ENCODE results near the gene ZSWIM8.

ZSWIM8 gene

DNA sequence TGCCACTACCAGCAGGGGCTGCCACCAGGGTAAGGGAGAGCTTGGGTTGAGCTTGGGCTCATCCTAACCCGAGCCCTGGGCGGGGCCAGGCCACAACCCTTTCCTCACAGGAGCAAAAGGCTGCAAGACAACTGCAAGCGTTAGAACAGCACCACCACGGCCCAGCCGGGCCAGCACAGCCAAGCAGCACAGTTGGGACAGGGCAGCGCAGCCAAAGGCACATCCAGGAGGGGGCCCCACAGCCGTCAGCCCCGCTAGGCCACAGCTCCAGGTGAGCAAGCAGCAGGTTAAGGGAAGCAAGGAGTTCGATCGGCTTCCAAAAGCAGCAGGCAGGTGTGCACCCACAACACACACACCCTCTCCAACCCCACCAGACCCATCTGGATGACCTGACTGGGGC is 33.0 kb downstream of the ZSWIM8 start:
- Histone ChIP-seq H3K4me1 (ENCODE audit: control insufficient read depth, insufficient read depth, low read length) (no peaks in the 10 kb centered on the region), H3K4me3 (ENCODE audit: low read depth, low read length) (no peak overlapping the region), H3K27ac (ENCODE audit: extremely low read depth, low read depth, low read length) (no peak overlapping the region), H3K9me3 (ENCODE audit: control insufficient read depth, insufficient read depth, low read depth, low read length) (no peaks in the 10 kb centered on the region), H3K36me3 (ENCODE audit: control insufficient read depth in 2 of 2, insufficient read depth in 1 of 2, low read length in 2 of 2) (peaks cover 4 to 52% of the 10 kb centered on the region in 2 experiments; a peak in 2 of 3 replicates)
- CTCF ChIA-PET: interaction anchor here (0.6 to 1.1 kb wide), 5 partner anchors 13 to 412 kb away, joined by 3 to 4 read pairs (median 4); no protein-coding TSS in a partner anchor
- TF ChIP-seq ZNF311 (tag by site-specific recombination; IDR thresholded peaks at IDR 0.05; ENCODE audit: borderline replicate concordance) (no peak), ZNF600 (tag by site-specific recombination; IDR thresholded peaks at IDR 0.05) (0 out of 2 replicates have a peak, but pooled peaks have one; percentile 34)
- POLR2A ChIA-PET: no interaction called here

- no peaks in the 10 kb centered on the region for H3K4me1 ChIP-seq (ENCODE audit: control insufficient read depth, insufficient read depth, low read length)
- ChIA-PET CTCF (interaction anchor here (0.6 to 1.1 kb wide), 3 partner anchors 12 to 305 kb away, joined by 3 to 4 read pairs (median 4); no protein-coding TSS in a partner anchor), POLR2A (no interaction called here)
- no peak overlapping the region for H3K27ac ChIP-seq (ENCODE audit: extremely low read depth, low read depth, low read length)
- no peak overlapping the region for H3K4me3 ChIP-seq (ENCODE audit: low read depth, low read length)
- TF ChIP-seq ZFHX2 (tag by site-specific recombination; conservative IDR thresholded peaks at IDR 0.05): peak; percentile 83
- TF ChIP-seq ZNF404 (tag by site-specific recombination; IDR thresholded peaks at IDR 0.05): no peak
- TF ChIP-seq EGR2 (tag by site-specific recombination; IDR thresholded peaks at IDR 0.05; ENCODE audit: low read depth): peak; percentile 77
- H3K9me3 ChIP-seq (ENCODE audit: control insufficient read depth, insufficient read depth, low read depth, low read length): no peaks in the 10 kb centered on the region
- peaks cover 4 to 53% of the 10 kb centered on the region in 2 experiments; a peak in 2 of 3 replicates for H3K36me3 ChIP-seq (ENCODE audit: control insufficient read depth in 2 of 2, insufficient read depth in 1 of 2, low read length in 2 of 2)
Measured at GRCh38 chr10:73819081-73819480, 33.7 kb downstream of the ZSWIM8 start.

DNA sequence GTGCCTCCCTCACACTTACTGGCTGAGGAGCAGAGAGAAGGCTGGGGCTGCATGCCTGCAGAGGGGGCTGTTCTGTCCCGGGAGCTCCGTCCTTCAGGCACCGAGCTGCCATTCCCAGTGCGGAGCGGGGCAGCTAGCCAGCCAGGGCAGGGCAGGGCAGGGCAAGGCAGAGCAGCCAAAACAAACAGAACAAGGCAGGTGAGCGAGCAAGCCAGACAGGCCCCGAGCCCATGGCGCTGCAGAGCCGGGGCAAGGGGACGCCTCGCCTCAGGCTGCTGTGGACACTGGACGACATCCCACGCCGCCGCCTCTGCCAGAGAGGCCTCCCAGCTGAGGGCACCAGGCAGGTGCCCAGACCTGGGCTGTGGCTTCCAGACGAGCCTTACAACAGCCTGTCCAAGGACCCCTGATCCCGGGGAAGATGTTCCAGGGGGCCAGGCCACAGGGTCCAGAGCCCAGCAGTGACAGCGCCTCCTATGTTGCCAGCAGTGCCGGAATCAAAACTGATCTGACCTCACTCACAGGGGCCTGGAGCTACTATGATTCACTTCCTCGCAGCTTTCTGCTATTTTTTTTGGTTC is 34.2 kb downstream of the ZSWIM8 start:
- Histone ChIP-seq H3K36me3 (ENCODE audit: control insufficient read depth in 2 of 2, insufficient read depth in 1 of 2, low read length in 2 of 2) (peaks cover 3 to 54% of the 10 kb centered on the region in 2 experiments; a peak in 2 of 3 replicates), H3K9me3 (ENCODE audit: control insufficient read depth, insufficient read depth, low read depth, low read length) (no peaks in the 10 kb centered on the region), H3K4me1 (ENCODE audit: control insufficient read depth, insufficient read depth, low read length) (no peaks in the 10 kb centered on the region), H3K4me3 (ENCODE audit: low read depth, low read length) (no peak overlapping the region), H3K27ac (ENCODE audit: extremely low read depth, low read depth, low read length) (no peak overlapping the region)
- TF ChIP-seq ZNF48 (tag by site-specific recombination; IDR thresholded peaks at IDR 0.05): no peak
- TF ChIP-seq ZNF510 (tag by site-specific recombination; IDR thresholded peaks at IDR 0.05; ENCODE audit: insufficient replicate concordance): no peak
- TF ChIP-seq, protein P1, sequence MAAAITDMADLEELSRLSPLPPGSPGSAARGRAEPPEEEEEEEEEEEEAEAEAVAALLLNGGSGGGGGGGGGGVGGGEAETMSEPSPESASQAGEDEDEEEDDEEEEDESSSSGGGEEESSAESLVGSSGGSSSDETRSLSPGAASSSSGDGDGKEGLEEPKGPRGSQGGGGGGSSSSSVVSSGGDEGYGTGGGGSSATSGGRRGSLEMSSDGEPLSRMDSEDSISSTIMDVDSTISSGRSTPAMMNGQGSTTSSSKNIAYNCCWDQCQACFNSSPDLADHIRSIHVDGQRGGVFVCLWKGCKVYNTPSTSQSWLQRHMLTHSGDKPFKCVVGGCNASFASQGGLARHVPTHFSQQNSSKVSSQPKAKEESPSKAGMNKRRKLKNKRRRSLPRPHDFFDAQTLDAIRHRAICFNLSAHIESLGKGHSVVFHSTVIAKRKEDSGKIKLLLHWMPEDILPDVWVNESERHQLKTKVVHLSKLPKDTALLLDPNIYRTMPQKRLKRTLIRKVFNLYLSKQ (tag by site-specific recombination; IDR thresholded peaks at IDR 0.05; ENCODE audit: borderline replicate concordance): no peak
- TF ChIP-seq ZNF701 (tag by site-specific recombination; IDR thresholded peaks at IDR 0.05): no peak
- peak; percentile 33; the same call in 1 of the 2 replicates for TF ChIP-seq ZNF600 (tag by site-specific recombination; IDR thresholded peaks at IDR 0.05)
- ChIA-PET CTCF (interaction anchor here (0.6 kb wide), 1 partner anchor 50 kb away, joined by 4 read pairs; no protein-coding TSS in a partner anchor), POLR2A (interaction anchor here (1.0 kb wide), 1 partner anchor 45 kb away, joined by 3 read pairs; no protein-coding TSS in a partner anchor)

- Histone ChIP-seq H3K9me3 (ENCODE audit: control insufficient read depth, insufficient read depth, low read depth, low read length) (no peaks in the 10 kb centered on the region), H3K36me3 (ENCODE audit: control insufficient read depth in 2 of 2, insufficient read depth in 1 of 2, low read length in 2 of 2) (peaks cover 0 to 46% of the 10 kb centered on the region in 2 experiments; a peak in 2 of 3 replicates), H3K4me1 (ENCODE audit: control insufficient read depth, insufficient read depth, low read length) (no peaks in the 10 kb centered on the region), H3K4me3 (ENCODE audit: low read depth, low read length) (no peak overlapping the region), H3K27ac (ENCODE audit: extremely low read depth, low read depth, low read length) (no peak overlapping the region)
- CTCF ChIA-PET: interaction anchor here (0.7 to 1.5 kb wide), 2 partner anchors 8 to 51 kb away, joined by 4 read pairs; no protein-coding TSS in a partner anchor
- POLR2A ChIA-PET: no interaction called here
- no peak for TF ChIP-seq ZNF791 (tag by site-specific recombination; IDR thresholded peaks at IDR 0.05)
- no peak for TF ChIP-seq ZNF248 (tag by site-specific recombination; IDR thresholded peaks at IDR 0.05)
- TF ChIP-seq, protein P2, sequence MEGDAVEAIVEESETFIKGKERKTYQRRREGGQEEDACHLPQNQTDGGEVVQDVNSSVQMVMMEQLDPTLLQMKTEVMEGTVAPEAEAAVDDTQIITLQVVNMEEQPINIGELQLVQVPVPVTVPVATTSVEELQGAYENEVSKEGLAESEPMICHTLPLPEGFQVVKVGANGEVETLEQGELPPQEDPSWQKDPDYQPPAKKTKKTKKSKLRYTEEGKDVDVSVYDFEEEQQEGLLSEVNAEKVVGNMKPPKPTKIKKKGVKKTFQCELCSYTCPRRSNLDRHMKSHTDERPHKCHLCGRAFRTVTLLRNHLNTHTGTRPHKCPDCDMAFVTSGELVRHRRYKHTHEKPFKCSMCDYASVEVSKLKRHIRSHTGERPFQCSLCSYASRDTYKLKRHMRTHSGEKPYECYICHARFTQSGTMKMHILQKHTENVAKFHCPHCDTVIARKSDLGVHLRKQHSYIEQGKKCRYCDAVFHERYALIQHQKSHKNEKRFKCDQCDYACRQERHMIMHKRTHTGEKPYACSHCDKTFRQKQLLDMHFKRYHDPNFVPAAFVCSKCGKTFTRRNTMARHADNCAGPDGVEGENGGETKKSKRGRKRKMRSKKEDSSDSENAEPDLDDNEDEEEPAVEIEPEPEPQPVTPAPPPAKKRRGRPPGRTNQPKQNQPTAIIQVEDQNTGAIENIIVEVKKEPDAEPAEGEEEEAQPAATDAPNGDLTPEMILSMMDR (tag by site-specific recombination; IDR thresholded peaks at IDR 0.05): no peak
- no peak for TF ChIP-seq ZNF239 (tag by site-specific recombination; IDR thresholded peaks at IDR 0.05)
- no peak for TF ChIP-seq ZNF433 (tag by site-specific recombination; IDR thresholded peaks at IDR 0.05; ENCODE audit: low read depth)
- no peak for TF ChIP-seq BCL11B (tag by site-specific recombination; IDR thresholded peaks at IDR 0.05; ENCODE audit: low read depth)
- TF ChIP-seq, protein P3, sequence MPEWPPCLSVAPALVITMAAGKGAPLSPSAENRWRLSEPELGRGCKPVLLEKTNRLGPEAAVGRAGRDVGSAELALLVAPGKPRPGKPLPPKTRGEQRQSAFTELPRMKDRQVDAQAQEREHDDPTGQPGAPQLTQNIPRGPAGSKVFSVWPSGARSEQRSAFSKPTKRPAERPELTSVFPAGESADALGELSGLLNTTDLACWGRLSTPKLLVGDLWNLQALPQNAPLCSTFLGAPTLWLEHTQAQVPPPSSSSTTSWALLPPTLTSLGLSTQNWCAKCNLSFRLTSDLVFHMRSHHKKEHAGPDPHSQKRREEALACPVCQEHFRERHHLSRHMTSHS (tag by site-specific recombination; IDR thresholded peaks at IDR 0.05): no peak
- TF ChIP-seq, protein P4, sequence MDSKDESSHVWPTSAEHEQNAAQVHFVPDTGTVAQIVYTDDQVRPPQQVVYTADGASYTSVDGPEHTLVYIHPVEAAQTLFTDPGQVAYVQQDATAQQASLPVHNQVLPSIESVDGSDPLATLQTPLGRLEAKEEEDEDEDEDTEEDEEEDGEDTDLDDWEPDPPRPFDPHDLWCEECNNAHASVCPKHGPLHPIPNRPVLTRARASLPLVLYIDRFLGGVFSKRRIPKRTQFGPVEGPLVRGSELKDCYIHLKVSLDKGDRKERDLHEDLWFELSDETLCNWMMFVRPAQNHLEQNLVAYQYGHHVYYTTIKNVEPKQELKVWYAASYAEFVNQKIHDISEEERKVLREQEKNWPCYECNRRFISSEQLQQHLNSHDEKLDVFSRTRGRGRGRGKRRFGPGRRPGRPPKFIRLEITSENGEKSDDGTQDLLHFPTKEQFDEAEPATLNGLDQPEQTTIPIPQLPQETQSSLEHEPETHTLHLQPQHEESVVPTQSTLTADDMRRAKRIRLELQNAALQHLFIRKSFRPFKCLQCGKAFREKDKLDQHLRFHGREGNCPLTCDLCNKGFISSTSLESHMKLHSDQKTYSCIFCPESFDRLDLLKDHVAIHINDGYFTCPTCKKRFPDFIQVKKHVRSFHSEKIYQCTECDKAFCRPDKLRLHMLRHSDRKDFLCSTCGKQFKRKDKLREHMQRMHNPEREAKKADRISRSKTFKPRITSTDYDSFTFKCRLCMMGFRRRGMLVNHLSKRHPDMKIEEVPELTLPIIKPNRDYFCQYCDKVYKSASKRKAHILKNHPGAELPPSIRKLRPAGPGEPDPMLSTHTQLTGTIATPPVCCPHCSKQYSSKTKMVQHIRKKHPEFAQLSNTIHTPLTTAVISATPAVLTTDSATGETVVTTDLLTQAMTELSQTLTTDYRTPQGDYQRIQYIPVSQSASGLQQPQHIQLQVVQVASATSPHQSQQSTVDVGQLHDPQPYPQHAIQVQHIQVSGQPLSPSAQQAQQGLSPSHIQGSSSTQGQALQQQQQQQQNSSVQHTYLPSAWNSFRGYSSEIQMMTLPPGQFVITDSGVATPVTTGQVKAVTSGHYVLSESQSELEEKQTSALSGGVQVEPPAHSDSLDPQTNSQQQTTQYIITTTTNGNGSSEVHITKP (tag by site-specific recombination; IDR thresholded peaks at IDR 0.05): no peak
- no peak for TF ChIP-seq GLIS2 (tag by site-specific recombination; IDR thresholded peaks at IDR 0.05)
Measured at GRCh38 chr10:73823391-73823790, 38.0 kb downstream of the ZSWIM8 start.

Measured in HEK293 (cell line).